ENCODE data around the gene FLNB. TPM values are rescaled to one million over a fixed set of nuclear protein-coding genes. Genes with fewer than 3 reads are reported as not detected.
A peak's percentile ranks its signal among the peaks of the same experiment; 100 is the strongest.

FLNB gene
- total RNA-seq, 1 donor, result 274 TPM

DNA sequence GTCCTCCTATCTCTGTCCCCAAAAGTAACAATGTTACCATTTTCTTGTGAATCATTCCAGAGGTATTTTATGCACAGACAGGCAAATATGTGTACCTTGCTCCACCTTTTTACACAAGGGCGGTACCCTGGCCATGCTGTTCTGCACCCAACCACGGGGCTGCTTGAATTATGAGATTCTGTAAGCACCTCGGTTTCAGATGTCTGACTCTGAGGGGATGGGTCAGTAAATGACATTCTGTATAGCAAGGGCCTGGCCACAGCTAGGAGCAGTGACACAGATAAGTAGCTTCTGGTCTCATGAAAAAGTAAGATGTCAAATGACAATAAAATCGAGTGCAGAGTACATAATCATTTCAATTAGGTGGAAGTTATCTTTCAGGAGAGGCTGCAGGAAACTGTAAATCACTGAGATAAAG lies 30.4 kb upstream of the FLNB start:
- no peaks in the 10 kb centered on the region for H3K79me2 ChIP-seq (ENCODE audit: insufficient read depth, low read length)
- H2AFZ ChIP-seq (ENCODE audit: low read length), result no peak overlapping the region
- H4K20me1 ChIP-seq (ENCODE audit: insufficient read depth, low read length), result no peaks in the 10 kb centered on the region
- peaks cover 27% of the 10 kb centered on the region for H3K4me1 ChIP-seq (ENCODE audit: insufficient read depth, low read length)
- H3K36me3 ChIP-seq (ENCODE audit: insufficient read depth, low read length), result no peaks in the 10 kb centered on the region
- TF ChIP-seq, protein P1, sequence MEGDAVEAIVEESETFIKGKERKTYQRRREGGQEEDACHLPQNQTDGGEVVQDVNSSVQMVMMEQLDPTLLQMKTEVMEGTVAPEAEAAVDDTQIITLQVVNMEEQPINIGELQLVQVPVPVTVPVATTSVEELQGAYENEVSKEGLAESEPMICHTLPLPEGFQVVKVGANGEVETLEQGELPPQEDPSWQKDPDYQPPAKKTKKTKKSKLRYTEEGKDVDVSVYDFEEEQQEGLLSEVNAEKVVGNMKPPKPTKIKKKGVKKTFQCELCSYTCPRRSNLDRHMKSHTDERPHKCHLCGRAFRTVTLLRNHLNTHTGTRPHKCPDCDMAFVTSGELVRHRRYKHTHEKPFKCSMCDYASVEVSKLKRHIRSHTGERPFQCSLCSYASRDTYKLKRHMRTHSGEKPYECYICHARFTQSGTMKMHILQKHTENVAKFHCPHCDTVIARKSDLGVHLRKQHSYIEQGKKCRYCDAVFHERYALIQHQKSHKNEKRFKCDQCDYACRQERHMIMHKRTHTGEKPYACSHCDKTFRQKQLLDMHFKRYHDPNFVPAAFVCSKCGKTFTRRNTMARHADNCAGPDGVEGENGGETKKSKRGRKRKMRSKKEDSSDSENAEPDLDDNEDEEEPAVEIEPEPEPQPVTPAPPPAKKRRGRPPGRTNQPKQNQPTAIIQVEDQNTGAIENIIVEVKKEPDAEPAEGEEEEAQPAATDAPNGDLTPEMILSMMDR (IDR thresholded peaks at IDR 0.05; ENCODE audit: extremely low read depth, low read depth, low read length), result no peak
- no peak overlapping the region for H3K4me3 ChIP-seq (ENCODE audit: insufficient read depth, low read length)
- H3K9me3 ChIP-seq (ENCODE audit: low read depth, low read length), result no peaks in the 10 kb centered on the region
- peak; percentile 13 for DNase-seq (ENCODE audit: insufficient read length, low spot score, missing footprints)
- H3K27ac ChIP-seq (ENCODE audit: low read depth, low read length), result no peak overlapping the region
- H3K4me2 ChIP-seq (ENCODE audit: insufficient read depth, low read length), result no peak overlapping the region
- H3K27me3 ChIP-seq (ENCODE audit: insufficient read depth, low read length), result no peaks in the 10 kb centered on the region

DNA sequence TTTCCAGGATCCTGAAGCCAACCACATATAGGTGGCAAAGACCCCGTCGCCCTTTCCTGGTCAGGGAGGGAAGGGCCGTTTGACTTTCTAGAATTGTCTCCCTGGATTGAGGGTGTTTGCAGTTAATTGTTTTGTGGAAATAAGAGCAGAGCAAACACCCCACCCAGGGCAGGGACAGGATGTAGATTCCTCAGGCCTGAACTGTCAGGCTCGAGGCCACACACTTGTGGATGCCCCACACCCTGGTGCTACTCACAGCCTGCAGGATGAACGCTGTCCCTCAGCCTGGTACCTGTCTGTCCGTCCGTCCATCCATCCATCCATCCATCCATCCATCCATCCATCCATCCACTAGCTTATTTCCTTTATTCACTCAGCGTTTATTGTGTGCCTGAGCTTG lies 29.9 kb upstream of the FLNB start:
- H3K9me3 ChIP-seq (ENCODE audit: low read depth, low read length), result no peaks in the 10 kb centered on the region
- peaks cover 29% of the 10 kb centered on the region for H3K4me1 ChIP-seq (ENCODE audit: insufficient read depth, low read length)
- H2AFZ ChIP-seq (ENCODE audit: low read length), result peak overlapping the region; percentile 49
- DNase-seq (ENCODE audit: insufficient read length, low spot score, missing footprints), result peak; percentile 50
- TF ChIP-seq, protein P1 (IDR thresholded peaks at IDR 0.05; ENCODE audit: extremely low read depth, low read depth, low read length), result no peak
- no peaks in the 10 kb centered on the region for H3K79me2 ChIP-seq (ENCODE audit: insufficient read depth, low read length)
- no peaks in the 10 kb centered on the region for H3K27me3 ChIP-seq (ENCODE audit: insufficient read depth, low read length)
- H4K20me1 ChIP-seq (ENCODE audit: insufficient read depth, low read length), result no peaks in the 10 kb centered on the region
- H3K36me3 ChIP-seq (ENCODE audit: insufficient read depth, low read length), result no peaks in the 10 kb centered on the region
- no peak overlapping the region for H3K4me3 ChIP-seq (ENCODE audit: insufficient read depth, low read length)
- no peak overlapping the region for H3K27ac ChIP-seq (ENCODE audit: low read depth, low read length)
- no peak overlapping the region for H3K4me2 ChIP-seq (ENCODE audit: insufficient read depth, low read length)

GRCh38 chr3:57980416-57980815 lies 27.8 kb upstream of the FLNB start:
- no peak overlapping the region for H3K4me3 ChIP-seq (ENCODE audit: insufficient read depth, low read length)
- no peaks in the 10 kb centered on the region for H4K20me1 ChIP-seq (ENCODE audit: insufficient read depth, low read length)
- H3K79me2 ChIP-seq (ENCODE audit: insufficient read depth, low read length), result no peaks in the 10 kb centered on the region
- H3K27me3 ChIP-seq (ENCODE audit: insufficient read depth, low read length), result no peaks in the 10 kb centered on the region
- DNase-seq (ENCODE audit: insufficient read length, low spot score, missing footprints), result no peak
- no peaks in the 10 kb centered on the region for H3K36me3 ChIP-seq (ENCODE audit: insufficient read depth, low read length)
- TF ChIP-seq, protein P1 (IDR thresholded peaks at IDR 0.05; ENCODE audit: extremely low read depth, low read depth, low read length), result no peak
- no peaks in the 10 kb centered on the region for H3K9me3 ChIP-seq (ENCODE audit: low read depth, low read length)
- peaks cover 26% of the 10 kb centered on the region for H3K4me1 ChIP-seq (ENCODE audit: insufficient read depth, low read length)
- no peak overlapping the region for H3K4me2 ChIP-seq (ENCODE audit: insufficient read depth, low read length)
- no peak overlapping the region for H3K27ac ChIP-seq (ENCODE audit: low read depth, low read length)
- no peak overlapping the region for H2AFZ ChIP-seq (ENCODE audit: low read length)

DNA sequence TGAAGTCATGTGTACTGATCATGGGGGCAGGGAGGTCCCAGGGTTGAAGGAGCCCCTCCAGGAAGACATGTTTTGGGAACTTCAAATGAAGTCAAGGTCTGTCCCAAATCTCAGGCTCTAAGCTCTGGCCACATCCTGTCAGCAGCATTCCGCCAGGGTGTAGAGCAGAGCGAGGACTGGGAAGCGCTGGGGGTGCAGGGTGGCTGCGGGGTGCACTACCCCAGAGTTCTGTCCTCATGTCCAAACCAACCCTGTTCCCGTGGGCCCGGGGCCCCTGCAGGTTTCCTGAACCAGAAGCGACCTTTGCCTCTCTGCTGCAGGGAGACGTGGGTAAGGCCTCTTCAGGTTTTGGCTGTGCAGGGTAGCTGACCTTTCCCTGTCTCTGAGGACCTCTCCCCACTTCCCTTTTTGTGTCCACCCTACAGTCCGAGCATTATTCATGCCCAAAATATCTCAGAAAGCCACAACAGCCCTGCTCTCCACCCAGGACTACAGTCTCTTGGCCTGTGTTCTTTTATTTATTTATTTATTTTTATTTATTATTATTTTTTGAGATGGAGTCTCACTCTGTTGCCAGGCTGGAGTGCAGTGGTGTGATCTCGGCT lies 26.6 kb upstream of the FLNB start:
- Histone ChIP-seq H3K9me3 (ENCODE audit: low read depth, low read length) (no peaks in the 10 kb centered on the region), H3K36me3 (ENCODE audit: insufficient read depth, low read length) (no peaks in the 10 kb centered on the region), H4K20me1 (ENCODE audit: insufficient read depth, low read length) (no peaks in the 10 kb centered on the region), H2AFZ (ENCODE audit: low read length) (no peak overlapping the region), H3K4me2 (ENCODE audit: insufficient read depth, low read length) (no peak overlapping the region), H3K79me2 (ENCODE audit: insufficient read depth, low read length) (no peaks in the 10 kb centered on the region), H3K4me1 (ENCODE audit: insufficient read depth, low read length) (peaks cover 25% of the 10 kb centered on the region), H3K27ac (ENCODE audit: low read depth, low read length) (no peak overlapping the region), H3K4me3 (ENCODE audit: insufficient read depth, low read length) (no peak overlapping the region), H3K27me3 (ENCODE audit: insufficient read depth, low read length) (no peaks in the 10 kb centered on the region)
- no peak for DNase-seq (ENCODE audit: insufficient read length, low spot score, missing footprints)
- TF ChIP-seq, protein P1 (IDR thresholded peaks at IDR 0.05; ENCODE audit: extremely low read depth, low read depth, low read length), result no peak
